IPS-20b (cell line): ENCODE measurements around the gene RBM15B.

ENCODE experiments used
- H3K27ac ChIP-seq: one replicate; pipeline ENCODE4 v1.5.1; 2013; ENCODE audit warnings: low read length
- H3K27me3 ChIP-seq: 2 replicates; pipeline ENCODE4 v1.6.1; 2013; ENCODE audit warnings: mild to moderate bottlenecking, low read length, inconsistent platforms; ENCODE audit not compliant: insufficient read depth
- H3K36me3 ChIP-seq: 2 replicates; pipeline ENCODE4 v1.6.1; 2013; ENCODE audit warnings: low read depth, mild to moderate bottlenecking, inconsistent platforms, low read length, moderate library complexity; ENCODE audit not compliant: insufficient read depth
- H3K4me1 ChIP-seq: 2 replicates; pipeline ENCODE4 v1.6.1; 2013; ENCODE audit warnings: mild to moderate bottlenecking, control low read depth, inconsistent platforms, low read length, moderate library complexity; ENCODE audit not compliant: insufficient read depth
- H3K4me3 ChIP-seq: 2 replicates; pipeline ENCODE4 v1.5.1; 2013; ENCODE audit warnings: mild to moderate bottlenecking, low read length, inconsistent platforms
- H3K9ac ChIP-seq: 2 replicates; pipeline ENCODE4 v1.6.1; 2013; ENCODE audit warnings: low read depth, mild to moderate bottlenecking, inconsistent platforms, low read length, moderate library complexity
- H3K9me3 ChIP-seq: 2 replicates; pipeline ENCODE4 v1.6.1; 2013; ENCODE audit warnings: mild to moderate bottlenecking, low read depth, low read length, inconsistent platforms; ENCODE audit not compliant: insufficient read depth

RBM15B gene

DNA sequence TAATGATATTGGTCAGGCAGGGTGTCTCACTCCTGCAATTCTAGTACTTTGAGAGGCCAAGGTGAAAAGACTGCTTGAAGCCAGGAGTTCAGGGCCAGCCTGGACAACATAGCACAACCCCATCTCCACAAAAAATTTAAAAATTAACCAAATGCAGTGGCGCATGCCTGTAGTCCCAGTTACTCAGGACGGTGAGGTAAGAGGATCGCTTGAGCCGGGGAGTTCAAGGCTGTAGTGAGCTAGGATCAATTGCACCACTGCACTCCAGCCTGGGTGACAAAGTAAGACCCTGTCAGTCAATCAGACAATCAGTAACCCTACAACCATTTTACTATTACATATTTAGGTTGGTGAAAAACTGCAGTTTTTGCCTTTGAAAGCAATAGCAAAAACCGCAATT is 43.0 kb downstream of the RBM15B start:
- no peak overlapping the region for H3K4me3 ChIP-seq
- H3K27ac ChIP-seq: no peak overlapping the region
- H3K4me1 ChIP-seq: no peaks in the 10 kb centered on the region
- H3K36me3 ChIP-seq: peaks cover 66% of the 10 kb centered on the region
- no peak overlapping the region for H3K9ac ChIP-seq
- no peaks in the 10 kb centered on the region for H3K27me3 ChIP-seq
- no peaks in the 10 kb centered on the region for H3K9me3 ChIP-seq

GRCh38 chr3:51434746-51435327 is 43.8 kb downstream of the RBM15B start:
- H3K4me3 ChIP-seq: no peak overlapping the region
- H3K9me3 ChIP-seq: no peaks in the 10 kb centered on the region
- H3K27ac ChIP-seq: no peak overlapping the region
- no peak overlapping the region for H3K9ac ChIP-seq
- no peaks in the 10 kb centered on the region for H3K27me3 ChIP-seq
- H3K4me1 ChIP-seq: no peaks in the 10 kb centered on the region
- H3K36me3 ChIP-seq: peaks cover 66% of the 10 kb centered on the region

GRCh38 chr3:51436998-51437639 is 46.0 kb downstream of the RBM15B start:
- Histone ChIP-seq H3K4me3 (no peak overlapping the region), H3K27me3 (no peaks in the 10 kb centered on the region), H3K9me3 (no peaks in the 10 kb centered on the region), H3K4me1 (no peaks in the 10 kb centered on the region), H3K27ac (no peak overlapping the region), H3K9ac (no peak overlapping the region), H3K36me3 (peaks cover 69% of the 10 kb centered on the region)

GRCh38 chr3:51441282-51442030 is 50.4 kb downstream of the RBM15B start:
- H3K9ac ChIP-seq: no peak overlapping the region
- H3K4me1 ChIP-seq: no peaks in the 10 kb centered on the region
- H3K36me3 ChIP-seq: peaks cover 53% of the 10 kb centered on the region
- H3K27ac ChIP-seq: no peak overlapping the region
- no peak overlapping the region for H3K4me3 ChIP-seq
- H3K9me3 ChIP-seq: no peaks in the 10 kb centered on the region
- no peaks in the 10 kb centered on the region for H3K27me3 ChIP-seq

DNA sequence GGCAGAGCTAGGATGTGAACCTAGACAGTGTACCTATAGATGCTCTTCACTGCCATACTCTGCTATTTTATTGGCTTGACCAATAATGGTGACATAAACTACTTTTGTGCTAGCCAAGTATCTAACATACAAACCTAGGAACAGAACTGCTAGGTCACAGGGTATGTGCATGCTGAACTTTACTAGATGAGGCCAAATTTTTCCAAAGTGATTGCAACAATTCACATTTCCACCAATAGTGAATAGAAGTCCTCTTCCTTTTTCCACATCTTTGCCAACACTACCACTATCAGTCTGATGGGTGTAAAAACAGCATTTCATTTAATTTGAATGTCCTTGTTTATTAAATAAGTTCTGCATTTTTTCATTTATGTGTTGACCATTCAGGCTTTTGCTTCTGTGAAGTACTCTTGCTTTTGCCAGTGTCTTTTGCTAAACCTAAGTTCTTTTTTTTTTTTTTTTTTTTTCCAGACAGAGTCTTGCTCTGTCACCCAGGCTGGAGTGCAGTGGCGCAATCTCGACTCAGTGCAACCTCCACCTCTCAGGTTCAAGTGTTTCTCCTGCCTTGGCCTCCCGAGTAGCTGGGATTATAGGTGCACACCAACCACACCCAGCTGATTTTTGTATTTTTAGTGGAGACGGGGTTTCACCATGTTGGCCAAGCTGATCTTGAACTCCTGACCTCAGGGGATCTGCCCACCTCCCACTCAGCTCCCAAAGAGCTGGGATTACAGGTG is 54.6 kb downstream of the RBM15B start:
- Histone ChIP-seq H3K27me3 (no peaks in the 10 kb centered on the region), H3K9ac (no peak overlapping the region), H3K36me3 (peaks cover 29% of the 10 kb centered on the region), H3K4me3 (no peak overlapping the region), H3K9me3 (no peaks in the 10 kb centered on the region), H3K4me1 (no peaks in the 10 kb centered on the region), H3K27ac (no peak overlapping the region)
